Neural crest cell (in vitro differentiated cells): ENCODE data around the gene LPP. TPM values are rescaled to one million over a fixed set of nuclear protein-coding genes. Genes with fewer than 3 reads are reported as not detected.

Source experiments
- DNase-seq: peaks from one replicate; pipeline ENCODE4 v3.0.0; 2021; ENCODE audit warnings: low read depth, mixed read lengths, low spot score
- H3K27ac Mint-ChIP-seq: one replicate; pipeline ENCODE4 v1.8.0; 2021; ENCODE audit warnings: mild to moderate bottlenecking, mixed read lengths; ENCODE audit not compliant: unreplicated experiment
- H3K27me3 Mint-ChIP-seq: 2 replicates; pipeline ENCODE4 v1.8.0; 2021; ENCODE audit warnings: low read depth, mild to moderate bottlenecking, mixed read lengths
- H3K36me3 Mint-ChIP-seq: 2 replicates; pipeline ENCODE4 v1.8.0; 2021; ENCODE audit warnings: low read depth, mild to moderate bottlenecking, mixed read lengths
- H3K4me1 Mint-ChIP-seq: 2 replicates; pipeline ENCODE4 v1.8.0; 2021; ENCODE audit warnings: mixed read lengths
- H3K4me3 Mint-ChIP-seq: one replicate; pipeline ENCODE4 v1.8.0; 2021; ENCODE audit warnings: mild to moderate bottlenecking, mixed read lengths
- H3K9me3 Mint-ChIP-seq: 2 replicates; pipeline ENCODE4 v1.8.0; 2021; ENCODE audit warnings: mixed read lengths
- total RNA-seq: library from RNA; stranded (reverse); gene quantifications from 2 replicates; pipeline ENCODE4 v1.2.1, GENCODE V29; 2021
- TF ChIP-seq, protein P1 (sequence below): fragments of 200-600 bp; sonication (generic); conservative IDR thresholded peaks from 2 replicates; pipeline ENCODE4 v1.5.0; 2021; ENCODE audit warnings: antibody characterized with exemption, mild to moderate bottlenecking

Gene LPP
- total RNA-seq, 1 donor from 2014 or later: 38.7 TPM

DNA sequence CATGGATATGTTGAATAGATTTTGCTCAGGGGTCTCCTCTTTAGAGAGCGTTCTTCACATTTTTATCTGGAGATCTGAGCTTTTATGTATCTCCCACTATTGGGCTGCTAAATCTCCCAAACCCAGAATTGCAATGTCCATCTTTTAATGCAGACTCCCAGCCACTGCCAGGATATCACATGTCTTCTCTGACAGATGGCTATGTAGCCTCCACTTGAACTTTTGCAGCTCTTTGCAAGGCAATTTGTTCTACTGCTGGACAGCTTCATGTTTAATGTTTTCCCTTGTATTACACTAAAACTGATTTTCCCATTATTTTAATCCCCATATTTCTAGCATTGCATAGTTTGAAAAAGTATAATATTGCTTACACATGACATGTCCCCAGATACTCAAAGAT lies 177.2 kb downstream of the LPP start:
- Mint-ChIP-seq H3K4me1 (peaks cover 5% of the 10 kb centered on the region), H3K27me3 (no peaks in the 10 kb centered on the region), H3K27ac (no peak overlapping the region), H3K4me3 (no peak overlapping the region), H3K9me3 (no peaks in the 10 kb centered on the region), H3K36me3 (peaks cover 1% of the 10 kb centered on the region)
- TF ChIP-seq, protein P1, sequence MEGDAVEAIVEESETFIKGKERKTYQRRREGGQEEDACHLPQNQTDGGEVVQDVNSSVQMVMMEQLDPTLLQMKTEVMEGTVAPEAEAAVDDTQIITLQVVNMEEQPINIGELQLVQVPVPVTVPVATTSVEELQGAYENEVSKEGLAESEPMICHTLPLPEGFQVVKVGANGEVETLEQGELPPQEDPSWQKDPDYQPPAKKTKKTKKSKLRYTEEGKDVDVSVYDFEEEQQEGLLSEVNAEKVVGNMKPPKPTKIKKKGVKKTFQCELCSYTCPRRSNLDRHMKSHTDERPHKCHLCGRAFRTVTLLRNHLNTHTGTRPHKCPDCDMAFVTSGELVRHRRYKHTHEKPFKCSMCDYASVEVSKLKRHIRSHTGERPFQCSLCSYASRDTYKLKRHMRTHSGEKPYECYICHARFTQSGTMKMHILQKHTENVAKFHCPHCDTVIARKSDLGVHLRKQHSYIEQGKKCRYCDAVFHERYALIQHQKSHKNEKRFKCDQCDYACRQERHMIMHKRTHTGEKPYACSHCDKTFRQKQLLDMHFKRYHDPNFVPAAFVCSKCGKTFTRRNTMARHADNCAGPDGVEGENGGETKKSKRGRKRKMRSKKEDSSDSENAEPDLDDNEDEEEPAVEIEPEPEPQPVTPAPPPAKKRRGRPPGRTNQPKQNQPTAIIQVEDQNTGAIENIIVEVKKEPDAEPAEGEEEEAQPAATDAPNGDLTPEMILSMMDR: no peak
- no peak for DNase-seq

DNA sequence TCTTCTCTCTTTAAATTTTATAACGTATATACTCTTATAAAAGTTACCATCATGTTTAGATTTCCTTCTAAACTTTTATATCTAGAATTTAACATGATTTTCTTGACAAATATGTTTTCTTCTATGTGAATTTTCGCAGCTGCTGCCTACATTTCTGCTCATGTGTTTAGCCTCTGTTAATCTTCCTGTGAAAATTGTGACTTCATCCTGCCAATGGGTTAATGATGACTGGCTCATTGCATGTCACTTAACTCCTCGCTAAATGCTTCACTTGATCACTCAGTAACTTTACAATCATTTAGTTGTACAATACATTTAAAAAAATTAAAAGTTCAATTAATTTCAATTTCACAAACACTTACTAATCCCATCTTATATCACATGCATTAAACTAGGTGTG lies 178.1 kb downstream of the LPP start:
- no peak overlapping the region for H3K27ac Mint-ChIP-seq
- TF ChIP-seq, protein P1: no peak
- no peak overlapping the region for H3K4me3 Mint-ChIP-seq
- H3K9me3 Mint-ChIP-seq: no peaks in the 10 kb centered on the region
- no peak for DNase-seq
- no peaks in the 10 kb centered on the region for H3K27me3 Mint-ChIP-seq
- peaks cover 3% of the 10 kb centered on the region for H3K4me1 Mint-ChIP-seq
- no peaks in the 10 kb centered on the region for H3K36me3 Mint-ChIP-seq

DNA sequence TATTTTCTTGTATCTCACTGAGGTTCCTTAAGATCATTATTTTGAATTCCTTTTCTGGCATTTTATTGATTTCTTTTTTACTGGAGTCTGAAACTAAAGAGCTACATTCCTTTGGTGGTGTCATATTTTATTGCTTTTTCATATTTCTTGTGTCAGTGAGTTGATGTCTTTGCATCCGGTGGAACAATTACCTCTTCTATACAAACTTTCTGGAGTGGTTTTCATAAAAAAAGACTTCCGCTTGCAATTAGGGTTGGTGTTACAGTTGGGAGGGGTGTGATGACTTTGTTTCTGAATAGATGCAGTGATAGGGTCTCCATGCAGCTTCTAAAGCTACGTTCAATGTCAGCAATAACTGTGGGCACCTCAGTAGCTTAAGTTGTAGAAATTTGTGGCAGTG lies 181.7 kb downstream of the LPP start:
- TF ChIP-seq, protein P1: no peak
- H3K36me3 Mint-ChIP-seq: no peaks in the 10 kb centered on the region
- H3K9me3 Mint-ChIP-seq: no peaks in the 10 kb centered on the region
- peaks cover 9% of the 10 kb centered on the region for H3K4me1 Mint-ChIP-seq
- H3K27me3 Mint-ChIP-seq: no peaks in the 10 kb centered on the region
- DNase-seq: no peak
- H3K27ac Mint-ChIP-seq: peak overlapping the region; percentile 70
- H3K4me3 Mint-ChIP-seq: no peak overlapping the region

DNA sequence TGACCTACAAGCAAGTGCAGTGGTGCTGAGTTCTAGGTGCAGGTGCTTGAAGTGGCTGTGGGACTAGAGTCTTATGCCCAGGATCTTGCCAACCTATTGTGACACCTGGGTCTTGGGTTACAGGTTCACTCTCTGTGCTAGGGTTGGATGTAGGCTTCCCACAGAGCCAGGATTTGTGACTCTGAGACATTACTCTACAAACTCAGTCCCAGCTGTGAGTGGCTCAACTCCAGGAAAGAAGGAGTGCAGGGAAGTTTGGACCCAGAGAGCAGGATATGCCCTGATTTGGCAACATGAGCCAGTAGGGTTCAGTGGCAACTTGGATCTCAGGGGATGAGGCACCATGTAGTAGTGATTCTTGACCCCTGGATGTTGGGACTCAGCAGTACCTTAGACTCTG lies 182.2 kb downstream of the LPP start:
- TF ChIP-seq, protein P1: no peak
- H3K4me3 Mint-ChIP-seq: no peak overlapping the region
- peaks cover 9% of the 10 kb centered on the region for H3K4me1 Mint-ChIP-seq
- no peaks in the 10 kb centered on the region for H3K36me3 Mint-ChIP-seq
- H3K9me3 Mint-ChIP-seq: no peaks in the 10 kb centered on the region
- no peak overlapping the region for H3K27ac Mint-ChIP-seq
- H3K27me3 Mint-ChIP-seq: no peaks in the 10 kb centered on the region
- no peak for DNase-seq

DNA sequence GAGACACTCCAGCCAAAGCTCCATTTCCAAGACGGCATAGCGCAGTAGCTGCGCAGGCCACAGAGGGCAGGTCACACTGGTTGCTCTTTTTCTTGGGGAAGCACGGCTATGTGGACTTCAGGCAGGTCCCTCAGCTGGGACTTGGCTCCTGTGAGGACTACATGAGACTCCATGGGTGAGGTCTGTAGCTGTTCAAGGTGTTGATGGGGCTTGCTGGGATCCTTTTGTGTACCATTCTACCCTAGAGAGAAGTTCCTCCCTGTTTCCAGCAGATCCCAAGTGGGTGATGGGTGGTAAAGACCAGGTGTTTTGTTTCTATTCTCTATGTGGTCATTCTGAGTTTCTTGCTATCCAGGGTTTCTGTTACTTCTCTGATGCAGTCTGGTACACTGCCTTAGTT lies 183.3 kb downstream of the LPP start:
- no peak overlapping the region for H3K4me3 Mint-ChIP-seq
- peaks cover 9% of the 10 kb centered on the region for H3K4me1 Mint-ChIP-seq
- H3K9me3 Mint-ChIP-seq: no peaks in the 10 kb centered on the region
- H3K27ac Mint-ChIP-seq: no peak overlapping the region
- H3K36me3 Mint-ChIP-seq: no peaks in the 10 kb centered on the region
- TF ChIP-seq, protein P1: no peak
- H3K27me3 Mint-ChIP-seq: no peaks in the 10 kb centered on the region
- DNase-seq: no peak

DNA sequence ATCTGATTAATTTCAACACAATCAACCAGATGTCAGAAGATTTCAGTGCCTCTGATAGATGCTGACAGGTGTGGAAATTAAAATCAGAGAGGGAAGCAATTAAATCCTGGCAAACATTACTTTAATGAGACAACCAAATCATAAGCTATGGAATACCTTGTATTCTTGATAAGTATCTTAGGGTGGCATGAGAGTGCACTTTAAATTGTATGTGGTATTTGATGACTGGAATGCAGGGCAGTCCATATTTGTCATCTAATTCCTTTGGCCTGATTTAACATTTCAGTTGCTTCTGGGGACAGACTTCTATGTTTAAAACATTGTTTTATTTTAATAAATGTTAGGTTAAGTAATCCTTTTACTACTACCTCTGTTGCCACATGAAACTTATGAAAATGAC lies 184.1 kb downstream of the LPP start:
- no peaks in the 10 kb centered on the region for H3K27me3 Mint-ChIP-seq
- H3K27ac Mint-ChIP-seq: no peak overlapping the region
- H3K36me3 Mint-ChIP-seq: no peaks in the 10 kb centered on the region
- TF ChIP-seq, protein P1: no peak
- DNase-seq: no peak
- peaks cover 9% of the 10 kb centered on the region for H3K4me1 Mint-ChIP-seq
- no peak overlapping the region for H3K4me3 Mint-ChIP-seq
- no peaks in the 10 kb centered on the region for H3K9me3 Mint-ChIP-seq
